NCI-H1694 treated with DMSO at 0.1 percent for 48 hours (cell line): ENCODE measurements around the gene SNX13.
"Not testable (repeated sequence)": the region's sequence is repeated elsewhere in the genome, so short reads cannot be mapped to it uniquely, and the experiment has no call there.

Experiments
- DNase-seq: peaks from one replicate; lab custom pipeline; 2025; lab: John Stamatoyannopoulos, UW

SNX13 gene

DNA sequence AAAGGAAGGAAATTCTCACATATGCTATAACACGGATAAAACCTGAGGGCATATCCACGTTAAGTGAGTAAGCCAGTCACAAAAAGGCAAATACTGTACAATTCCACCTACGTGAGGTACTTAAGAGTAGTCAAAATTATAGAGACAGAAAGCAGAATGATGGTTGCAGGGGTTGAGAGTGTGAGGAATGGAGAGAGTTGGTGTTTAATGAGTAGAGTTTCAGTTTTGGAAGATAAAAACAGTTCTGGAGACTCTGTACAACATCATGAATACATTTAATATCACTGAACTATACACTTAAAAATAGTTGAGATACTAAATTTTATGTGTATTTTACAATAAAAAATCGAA is 95.1 kb downstream of the SNX13 start:
- DNase-seq, result no peak

DNA sequence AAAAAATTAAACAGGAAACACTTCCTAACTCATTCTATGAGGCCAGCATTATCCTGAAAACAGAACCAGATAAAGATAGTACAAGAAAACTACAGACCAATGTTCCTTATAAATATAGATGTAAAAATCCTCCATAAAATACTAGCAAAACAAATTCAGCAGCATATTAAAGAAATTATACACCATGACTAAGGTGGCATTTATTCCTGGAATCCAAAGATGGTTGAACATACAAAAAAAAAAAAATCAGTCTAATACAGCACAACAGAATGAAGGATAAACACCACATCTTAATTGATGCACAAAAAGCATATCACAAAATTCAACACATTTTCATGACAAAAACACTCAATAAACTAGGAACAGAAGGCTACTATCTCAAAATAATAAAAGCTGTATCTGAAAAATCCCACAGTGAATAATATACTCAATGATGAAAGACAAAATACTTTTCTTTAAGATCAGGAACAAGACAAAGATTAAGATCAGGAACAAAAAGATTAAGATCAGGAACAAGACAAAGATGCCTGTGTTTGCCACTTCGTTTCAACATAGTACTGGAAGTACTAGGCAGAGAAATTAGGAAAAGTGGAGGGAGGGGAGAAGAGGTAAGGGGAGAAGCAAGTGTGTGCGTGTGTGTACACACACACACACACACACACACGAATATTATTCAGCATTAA is 95.6 kb downstream of the SNX13 start:
- no peak for DNase-seq

DNA sequence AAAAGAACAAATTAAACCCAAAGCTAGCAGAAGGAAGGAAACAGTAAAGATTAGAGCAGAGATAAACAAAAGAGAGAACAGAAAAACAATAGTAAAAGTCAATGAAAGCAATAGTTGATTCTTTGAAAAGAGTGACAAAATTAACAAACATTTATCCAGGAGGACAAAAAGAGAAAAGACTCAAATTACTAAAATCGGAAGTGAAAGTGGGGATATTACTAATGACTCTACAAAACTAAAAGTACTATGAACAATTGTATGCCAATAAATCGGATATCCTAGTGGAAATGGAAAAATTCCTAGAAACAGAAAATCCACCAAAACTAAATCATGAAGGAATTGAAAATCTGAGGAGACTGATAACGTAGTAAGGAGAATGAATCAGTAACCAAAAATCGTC is 96.3 kb downstream of the SNX13 start:
- DNase-seq, result no peak

DNA sequence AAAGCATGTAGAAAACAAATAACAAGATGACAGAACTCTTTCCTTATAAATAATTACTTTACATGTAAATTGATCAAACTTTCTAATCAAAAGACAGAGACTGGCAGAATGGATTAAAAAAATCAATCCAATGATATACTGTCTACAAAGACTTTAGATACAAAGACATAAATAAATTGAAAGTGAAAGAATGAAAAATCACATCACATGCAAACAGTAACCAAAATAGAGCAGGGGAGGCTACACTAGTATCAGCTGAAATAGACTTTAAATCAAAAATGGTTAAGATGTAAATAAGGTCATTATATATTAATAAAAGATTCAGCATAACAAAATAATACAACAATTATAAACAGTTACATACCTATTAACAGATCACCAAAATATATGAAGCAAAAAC is 97.3 kb downstream of the SNX13 start:
- DNase-seq, result no peak

DNA sequence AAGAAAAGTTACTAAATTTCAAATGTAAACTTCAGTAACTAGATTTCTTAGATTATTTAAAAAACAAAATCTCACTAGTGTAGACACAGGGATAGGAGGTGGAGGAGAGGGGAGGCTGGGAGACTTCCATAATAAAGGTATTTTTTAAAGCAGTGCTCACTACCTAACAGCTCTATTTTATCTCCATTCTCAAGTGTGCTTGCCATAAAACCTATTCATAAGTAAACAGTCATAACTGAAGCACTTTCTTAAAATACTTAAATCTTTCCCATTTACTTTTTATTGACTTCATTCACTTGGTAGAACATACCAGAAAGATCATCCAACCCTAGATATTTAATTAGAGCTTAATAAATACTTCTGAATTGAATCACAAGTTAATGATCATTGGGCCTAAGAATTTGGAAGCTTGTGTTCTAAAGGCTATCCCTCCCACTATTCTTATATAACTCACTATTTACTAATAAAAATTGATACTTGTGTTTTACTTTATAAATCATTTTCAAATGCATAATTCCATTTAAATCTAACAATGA is 107.4 kb downstream of the SNX13 start:
- DNase-seq, result no peak

- no peak for DNase-seq
Measured at GRCh38 chr7:17832242-17832641, 108.1 kb downstream of the SNX13 start.

- no peak for DNase-seq
Measured at GRCh38 chr7:17830206-17830605, 110.1 kb downstream of the SNX13 start.

DNA sequence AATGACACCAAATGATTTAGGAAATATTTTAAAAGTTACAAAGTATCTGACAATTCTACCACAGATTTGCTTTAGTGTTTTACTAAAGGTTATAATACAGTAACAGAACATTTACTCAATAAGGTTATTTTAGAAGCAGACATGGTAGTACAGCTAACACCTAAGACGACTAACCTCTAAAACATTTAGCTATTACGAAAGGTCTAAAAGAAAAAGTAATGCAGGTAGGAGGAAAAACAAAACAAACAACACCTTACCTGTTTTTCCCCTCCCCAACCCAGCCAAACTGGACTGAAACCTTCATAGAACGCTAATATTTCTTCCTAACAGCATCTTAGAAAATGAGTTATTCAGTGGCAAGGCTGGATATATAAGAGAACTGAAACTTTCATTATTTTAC is 111.3 kb downstream of the SNX13 start:
- DNase-seq, result no peak

DNA sequence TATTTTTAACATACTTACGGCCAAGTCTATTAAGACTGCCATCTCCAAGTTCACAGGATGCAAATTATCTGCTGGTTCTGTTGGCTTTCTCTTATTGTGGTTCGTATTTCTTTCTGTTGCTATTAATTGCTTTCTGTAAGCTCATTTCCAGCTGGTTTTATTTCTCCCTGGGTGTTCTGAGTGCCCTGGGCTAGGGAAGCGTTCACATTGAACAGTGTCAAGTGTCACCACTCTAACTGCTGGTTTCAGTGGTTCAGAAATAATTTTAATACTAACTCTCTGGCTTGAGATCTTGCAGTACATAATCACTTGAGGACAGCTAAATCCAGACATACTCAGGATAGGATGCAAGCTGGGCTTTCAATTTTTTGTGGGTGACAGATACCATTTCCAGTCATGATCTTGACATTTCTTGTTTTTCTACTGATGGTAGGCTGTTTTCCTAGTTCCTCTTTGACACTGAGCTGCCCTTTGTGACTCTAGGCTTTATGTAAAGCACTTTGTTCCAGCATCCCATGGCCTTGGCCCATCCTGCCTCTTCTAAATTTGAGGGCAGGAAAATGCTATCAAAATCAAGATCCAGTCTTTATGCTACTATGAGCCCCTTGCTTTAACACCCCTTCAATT is 117.6 kb downstream of the SNX13 start:
- DNase-seq, result no peak

GRCh38 chr7:17816903-17817302 is 123.4 kb downstream of the SNX13 start:
- DNase-seq, result no peak

- DNase-seq, result no peak
Measured at GRCh38 chr7:17815318-17815717, 125.0 kb downstream of the SNX13 start.

DNA sequence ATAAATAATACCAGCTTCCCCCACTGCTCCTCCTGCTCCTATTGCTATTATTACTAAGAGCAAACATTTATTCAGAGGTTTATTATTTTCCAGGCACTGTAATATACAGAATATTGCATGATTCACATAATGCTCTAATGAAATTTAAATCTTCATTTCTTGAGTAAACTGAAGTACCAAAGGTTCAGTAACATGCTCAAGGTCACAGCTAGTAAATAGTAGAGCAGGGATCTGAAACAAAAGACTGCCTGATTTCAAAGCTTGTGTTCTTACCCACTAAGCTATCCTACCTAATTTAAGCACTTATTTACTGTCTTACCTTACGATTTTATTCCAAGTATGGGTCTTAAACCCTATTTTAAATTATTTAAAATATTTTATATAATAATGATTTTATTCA is 126.2 kb downstream of the SNX13 start:
- no peak for DNase-seq

DNA sequence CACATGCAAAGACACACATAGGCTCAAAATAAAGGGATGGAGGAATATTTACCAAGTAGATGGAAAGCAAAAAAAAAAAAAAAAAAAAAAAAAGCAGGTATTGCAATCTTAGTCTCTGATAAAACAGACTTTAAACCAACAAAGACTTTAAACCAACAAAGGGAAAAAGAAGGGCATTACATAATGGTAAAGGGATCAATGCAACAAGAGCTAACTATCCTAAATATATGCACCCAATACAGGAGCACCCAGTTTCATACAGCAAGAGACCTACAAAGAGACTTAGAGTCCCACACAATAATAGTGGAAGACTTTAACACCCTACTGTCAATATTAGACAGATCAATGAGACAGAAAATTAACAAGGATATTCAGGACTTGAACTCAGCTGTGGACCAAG is 131.1 kb downstream of the SNX13 start:
- DNase-seq, result not testable (repeated sequence)

GRCh38 chr7:17807242-17807641 is 133.1 kb downstream of the SNX13 start:
- no peak for DNase-seq

GRCh38 chr7:17806631-17807030 is 133.7 kb downstream of the SNX13 start:
- DNase-seq, result no peak

DNA sequence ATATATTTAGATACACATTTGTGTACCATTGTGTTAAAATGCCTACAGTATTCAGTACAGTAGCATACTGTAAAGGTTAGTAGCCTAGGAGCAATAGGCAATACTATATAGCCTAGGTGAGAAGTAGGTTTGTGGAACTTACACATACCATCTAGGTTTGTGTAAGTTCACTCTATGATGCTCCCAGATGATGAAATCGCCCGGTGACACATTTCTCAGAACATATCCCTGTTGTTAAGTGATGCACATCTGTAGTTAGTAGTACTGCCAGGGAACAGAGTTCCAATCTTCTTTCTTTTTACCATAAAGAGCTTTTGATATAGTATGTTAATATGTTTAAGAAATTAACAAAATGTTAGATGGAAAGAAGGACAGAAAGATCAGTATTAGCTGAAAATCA is 138.2 kb downstream of the SNX13 start:
- no peak for DNase-seq

GRCh38 chr7:17792075-17792936 is 148.0 kb downstream of the SNX13 start:
- no peak for DNase-seq

DNA sequence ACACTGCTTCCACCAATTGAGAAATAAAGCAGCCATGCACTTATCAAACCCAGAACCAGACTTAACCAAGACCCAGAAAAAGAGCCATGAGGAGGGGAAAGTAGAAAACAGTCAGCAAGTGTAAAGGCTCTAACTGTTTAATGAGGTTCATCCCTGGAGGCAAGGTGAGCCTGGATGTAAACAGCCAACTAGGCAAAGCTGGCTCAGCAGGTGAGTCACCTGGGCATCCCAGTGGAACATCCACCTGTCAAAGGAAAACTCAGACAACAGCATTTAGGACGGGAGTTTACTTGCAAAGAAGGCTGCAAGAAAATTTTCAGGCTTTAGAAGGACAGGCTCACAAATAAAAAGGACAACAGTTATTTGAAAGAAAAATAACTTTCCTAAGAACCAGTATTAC is 153.0 kb downstream of the SNX13 start:
- no peak for DNase-seq

DNA sequence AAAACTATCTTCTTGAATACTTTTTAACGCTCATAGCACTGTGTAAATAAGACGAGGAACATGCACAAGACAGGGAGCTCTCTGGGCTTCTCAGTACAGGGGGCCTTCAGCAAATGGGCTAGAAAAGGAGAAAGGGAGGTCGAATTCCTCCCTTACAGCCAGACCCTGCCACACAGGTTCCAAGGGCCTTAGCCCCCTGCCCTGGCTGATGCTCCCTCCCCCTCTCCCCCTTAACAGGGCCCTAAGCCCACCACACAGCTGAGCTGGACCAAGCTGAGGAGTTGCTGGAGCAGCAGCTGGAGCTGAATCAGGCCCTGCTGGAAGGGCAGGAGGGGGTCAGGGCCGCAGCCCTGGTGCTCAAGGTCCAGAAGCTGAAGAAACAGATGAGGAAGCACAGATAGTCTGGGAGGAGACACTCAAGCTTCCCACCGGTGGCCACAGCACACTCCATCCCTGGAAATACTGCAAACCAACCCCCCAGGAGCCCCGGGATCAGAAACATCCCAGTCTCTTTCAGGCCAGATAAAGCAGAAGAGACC is 153.9 kb downstream of the SNX13 start:
- DNase-seq, result no peak

DNA sequence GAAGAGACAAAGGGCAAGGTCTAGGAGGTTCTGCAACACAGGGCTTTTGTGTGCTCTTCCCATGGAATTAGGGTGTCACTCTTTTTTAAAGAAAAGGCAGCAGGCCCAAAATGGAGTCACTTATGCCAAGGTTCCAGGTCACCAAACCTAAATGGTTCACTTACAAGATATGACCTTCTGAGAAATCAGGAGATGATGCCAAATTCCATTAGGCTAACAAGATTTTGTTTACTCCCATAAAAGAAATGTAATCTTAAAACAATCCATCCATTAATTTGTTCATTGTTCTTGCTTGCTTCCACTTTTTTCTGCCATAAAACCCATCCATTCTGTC is 158.1 kb downstream of the SNX13 start:
- no peak for DNase-seq

DNA sequence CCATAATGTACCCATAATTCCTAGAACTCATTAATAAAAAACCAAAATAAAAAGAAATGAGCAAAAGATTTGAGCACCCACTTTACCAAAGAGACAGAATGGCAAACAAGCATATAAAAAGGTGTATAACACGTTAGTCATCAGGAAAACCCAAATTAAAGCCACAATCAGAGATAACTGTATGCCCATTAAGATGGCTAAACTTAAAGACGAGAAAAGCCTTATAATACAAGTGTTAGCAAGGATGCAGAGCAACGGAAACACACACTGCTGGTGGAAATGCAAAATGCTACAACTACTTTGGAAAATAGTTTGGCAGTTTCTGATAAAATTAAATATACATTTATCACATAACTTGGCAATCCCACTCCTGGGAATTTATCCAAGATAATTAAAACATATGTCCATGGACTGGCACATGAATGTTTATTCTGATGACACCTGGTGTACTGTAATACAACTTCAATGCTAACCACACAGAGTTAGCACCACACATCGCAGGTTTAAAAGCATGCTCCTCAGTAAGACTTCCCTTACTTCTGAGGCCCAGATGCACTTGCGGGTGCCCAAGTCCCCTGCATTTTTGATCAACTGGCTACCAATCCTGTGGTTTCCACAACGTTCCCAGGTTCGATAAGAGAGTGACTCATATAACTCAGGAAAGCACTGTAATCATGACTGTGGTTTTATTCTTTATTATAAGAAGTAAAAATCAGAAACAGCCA is 158.6 kb downstream of the SNX13 start:
- peak; percentile 65 for DNase-seq

GRCh38 chr7:17779381-17779780 is 160.9 kb downstream of the SNX13 start:
- DNase-seq, result no peak
